Body of pancreas (tissue), 4 donors: ENCODE results near the gene DBF4. TPM values are rescaled to one million over a fixed set of nuclear protein-coding genes. Genes with fewer than 3 reads are reported as not detected.
A peak's percentile ranks its signal among the peaks of the same experiment; 100 is the strongest.
"Not testable (repeated sequence)": the region's sequence is repeated elsewhere in the genome, so short reads cannot be mapped to it uniquely, and the experiment has no call there.

Experiments
- ATAC-seq: fragments of 150-250 bp; one replicate; pipeline ENCODE4 v1.9.1; 2016
- DNase-seq, 4 donors: peaks; one replicate each; pipeline ENCODE4 v3.0.0-alpha.2; 2019
- H3K27ac ChIP-seq, 4 donors: fragments of 200-600 bp; sonication (generic); 1 replicate in 3 of 4; 2 replicates in 1 of 4; pipeline versions ENCODE4 v1.5.1 to v1.6.1; 2016 to 2019; ENCODE audit warnings: mild to moderate bottlenecking in 1 of 4, mixed read lengths in 1 of 4, moderate library complexity in 1 of 4
- H3K27me3 ChIP-seq, 2 donors: fragments of 200-600 bp; sonication (generic); one replicate each; pipeline ENCODE4 v1.6.0; 2016; ENCODE audit warnings: mild to moderate bottlenecking in 1 of 2
- H3K36me3 ChIP-seq, 2 donors: fragments of 200-600 bp; sonication (generic); replicated peaks in 1 of 2; 2 replicates each; pipeline ENCODE4 v1.5.1; 2016; ENCODE audit warnings: low read depth in 2 of 2; ENCODE audit not compliant: insufficient read depth in 1 of 2
- H3K4me1 ChIP-seq: fragments of 200-600 bp; sonication (generic); one replicate; pipeline ENCODE4 v1.6.0; 2016
- H3K4me3 ChIP-seq, 2 donors: fragments of 200-600 bp; sonication (generic); 1 replicate in 1 of 2; 2 replicates in 1 of 2; pipeline ENCODE4 v1.5.1; 2016 to 2019
- H3K9me3 ChIP-seq, 3 donors: fragments of 200-600 bp; sonication (generic); 1 replicate in 2 of 3; 2 replicates in 1 of 3; pipeline ENCODE4 v1.5.1; 2016
- POLR2A ChIP-seq, 3 donors: fragments of 450-650 bp; IDR thresholded peaks; one replicate each; pipeline ENCODE4 v1.6.1; 2016; ENCODE audit warnings: antibody characterized with exemption in 3 of 3, mild to moderate bottlenecking in 2 of 3
- WGBS, 2 donors: methylation state at CpG; one replicate each; pipeline ENCODE4 v1.1.5; 2017; 5-methylcytosine and 5-hydroxymethylcytosine counted together
- intact Hi-C: fragments of 100-400 bp; cut with DNase I; formaldehyde crosslinking; loops from one replicate; pipeline ENCODE4 v1.15.1; 2023
- total RNA-seq, 2 donors: library from RNA; depleted of rRNA; stranded (reverse); fragments of >200 nt; gene quantifications; one replicate each; pipeline ENCODE4 v1.1.0, GENCODE V29; 2016
- TF ChIP-seq, protein P1 (sequence below), 7 experiments: fragments of 450-650 bp in 4 of 7; fragments of 200-600 bp in 3 of 7; sonication (generic) in 3 of 7; IDR thresholded peaks; one replicate each; pipeline ENCODE4 v1.5.1; 2016 to 2019; ENCODE audit warnings: antibody characterized with exemption in 7 of 7

Gene DBF4
- total RNA-seq, 2 donors from 2014 or later, result 4.3 to 8.6 TPM

DNA sequence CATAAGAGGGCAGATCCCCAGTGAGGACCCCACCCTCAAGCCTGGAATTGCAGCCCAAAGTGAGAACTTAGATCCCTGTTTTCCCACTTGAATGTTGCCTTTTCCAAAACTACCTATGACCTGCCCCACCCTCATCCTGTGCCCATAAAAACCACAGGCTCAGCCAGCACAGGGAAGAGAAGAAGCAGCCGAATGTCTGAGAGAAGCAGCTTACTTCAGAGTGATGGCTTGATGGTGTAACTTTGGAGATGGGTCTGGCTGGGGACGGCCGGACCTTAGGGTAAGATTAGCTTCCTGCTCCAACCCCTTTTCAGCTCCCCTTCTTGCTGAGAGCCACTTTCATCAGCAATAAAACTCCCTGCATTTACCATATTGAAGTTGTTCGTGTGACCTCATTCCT is 5.8 kb upstream of the DBF4 start:
- WGBS, 2 donors, result 93 to 100% methylated on average over 4 of the region's 4 CpGs

DNA sequence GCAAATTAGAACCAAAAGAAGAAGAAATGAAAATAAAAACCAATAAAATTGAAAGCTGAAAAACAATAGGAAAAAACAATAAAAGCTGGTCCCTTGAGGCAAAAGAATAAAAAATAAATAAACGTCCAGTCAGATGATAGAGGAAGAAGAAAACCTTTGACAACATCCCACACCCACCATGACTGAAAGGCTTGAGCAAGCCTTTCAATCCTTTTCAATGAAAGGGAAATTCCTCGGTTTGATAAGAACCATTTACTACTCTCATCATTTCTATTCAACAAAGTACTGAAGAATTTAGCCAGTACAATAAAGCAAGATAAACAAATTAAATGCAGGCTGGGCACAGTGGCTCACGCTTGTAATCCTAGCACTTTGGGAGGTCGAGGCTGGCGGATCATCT is 3.9 kb upstream of the DBF4 start:
- no peak for ATAC-seq
- Histone ChIP-seq H3K4me1 (peaks cover 21% of the 10 kb centered on the region), H3K27ac (no peak overlapping the region), H3K27me3 (no peaks in the 10 kb centered on the region), H3K9me3 (no peaks in the 10 kb centered on the region), H3K4me3 (no peak overlapping the region), H3K36me3 (no peaks in the 10 kb centered on the region)
- intact Hi-C loops, result no loop called here
- no peak for DNase-seq
- TF ChIP-seq POLR2A (IDR thresholded peaks at IDR 0.05), result no peak
- TF ChIP-seq, protein P1, sequence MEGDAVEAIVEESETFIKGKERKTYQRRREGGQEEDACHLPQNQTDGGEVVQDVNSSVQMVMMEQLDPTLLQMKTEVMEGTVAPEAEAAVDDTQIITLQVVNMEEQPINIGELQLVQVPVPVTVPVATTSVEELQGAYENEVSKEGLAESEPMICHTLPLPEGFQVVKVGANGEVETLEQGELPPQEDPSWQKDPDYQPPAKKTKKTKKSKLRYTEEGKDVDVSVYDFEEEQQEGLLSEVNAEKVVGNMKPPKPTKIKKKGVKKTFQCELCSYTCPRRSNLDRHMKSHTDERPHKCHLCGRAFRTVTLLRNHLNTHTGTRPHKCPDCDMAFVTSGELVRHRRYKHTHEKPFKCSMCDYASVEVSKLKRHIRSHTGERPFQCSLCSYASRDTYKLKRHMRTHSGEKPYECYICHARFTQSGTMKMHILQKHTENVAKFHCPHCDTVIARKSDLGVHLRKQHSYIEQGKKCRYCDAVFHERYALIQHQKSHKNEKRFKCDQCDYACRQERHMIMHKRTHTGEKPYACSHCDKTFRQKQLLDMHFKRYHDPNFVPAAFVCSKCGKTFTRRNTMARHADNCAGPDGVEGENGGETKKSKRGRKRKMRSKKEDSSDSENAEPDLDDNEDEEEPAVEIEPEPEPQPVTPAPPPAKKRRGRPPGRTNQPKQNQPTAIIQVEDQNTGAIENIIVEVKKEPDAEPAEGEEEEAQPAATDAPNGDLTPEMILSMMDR (IDR thresholded peaks at IDR 0.05), result no peak
- WGBS, 2 donors, result 89 to 92% methylated on average over 5 of the region's 5 CpGs

More for the DNA sequence above, 5.8 kb upstream of the DBF4 start:
- ATAC-seq (no peak), DNase-seq (no peak)
- peaks cover 0 to 9% (median 0%) of the 10 kb centered on the region in 3 donors for H3K9me3 ChIP-seq
- no peak overlapping the region for H3K27ac ChIP-seq
- no peak for TF ChIP-seq POLR2A (IDR thresholded peaks at IDR 0.05)
- TF ChIP-seq, protein P1 (IDR thresholded peaks at IDR 0.05), result no peak
- intact Hi-C loops, result no loop called here
- H3K27me3 ChIP-seq, result no peaks in the 10 kb centered on the region
- no peaks in the 10 kb centered on the region for H3K36me3 ChIP-seq
- H3K4me3 ChIP-seq, result no peak overlapping the region
- H3K4me1 ChIP-seq, result peaks cover 21% of the 10 kb centered on the region

DNA sequence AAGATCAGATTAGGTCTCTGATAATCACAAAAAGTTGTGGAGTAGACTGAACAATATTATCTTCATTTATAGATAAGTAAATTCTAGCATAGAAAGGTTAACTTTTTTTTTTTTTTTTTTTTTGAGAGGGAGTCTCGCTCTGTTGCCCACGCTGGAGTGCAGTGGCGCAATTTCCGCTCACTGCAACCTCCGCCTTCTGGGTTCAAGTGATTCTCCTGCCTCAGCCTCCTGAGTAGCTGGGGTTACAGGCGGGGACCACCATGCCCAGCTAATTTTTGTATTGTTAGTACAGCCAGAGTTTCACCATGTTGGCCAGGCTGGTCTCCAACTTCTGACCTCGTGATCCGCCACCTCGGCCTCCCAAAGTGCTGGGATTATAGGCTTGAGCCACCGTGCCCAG is 3.0 kb upstream of the DBF4 start:
- H3K36me3 ChIP-seq, H3K4me3 ChIP-seq, intact Hi-C loops, H3K27me3 ChIP-seq, DNase-seq, H3K9me3 ChIP-seq, ATAC-seq: not testable (repeated sequence)
- H3K4me1 ChIP-seq, result peaks cover 26% of the 10 kb centered on the region
- 90 to 96% methylated on average over 10 of the region's 10 CpGs for WGBS, 2 donors
- H3K27ac ChIP-seq, result peak overlapping the region in 1 of 4 donors; percentile 98

DNA sequence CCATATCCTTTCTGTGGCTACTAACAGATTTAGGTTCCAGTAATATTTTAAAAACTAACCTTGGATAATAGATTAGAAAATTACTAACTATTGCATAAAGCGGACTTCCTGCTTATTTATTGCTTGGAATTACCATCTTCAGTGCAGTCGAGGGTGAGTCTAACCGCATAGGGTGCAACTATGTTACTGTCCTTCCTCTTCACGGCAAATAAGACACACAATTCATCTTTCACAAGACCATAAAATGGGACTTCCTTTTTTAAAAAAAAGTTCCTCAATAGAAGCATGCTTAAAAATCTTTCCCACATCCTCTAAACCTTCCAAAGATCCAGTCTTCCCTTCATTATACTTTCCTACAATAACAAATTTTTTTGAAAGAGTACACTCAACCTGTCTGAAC is 2.2 kb upstream of the DBF4 start:
- Histone ChIP-seq H3K9me3 (no peaks in the 10 kb centered on the region), H3K4me1 (peaks cover 27% of the 10 kb centered on the region), H3K27me3 (no peaks in the 10 kb centered on the region), H3K4me3 (no peak overlapping the region), H3K27ac (peak overlapping the region in 1 of 4 donors; percentile 98), H3K36me3 (no peaks in the 10 kb centered on the region)
- WGBS, 2 donors, result 51 to 66% methylated on average over 4 of the region's 4 CpGs
- TF ChIP-seq POLR2A (IDR thresholded peaks at IDR 0.05), result no peak
- TF ChIP-seq, protein P1 (IDR thresholded peaks at IDR 0.05), result no peak
- intact Hi-C loops, result no loop called here
- no peak for ATAC-seq
- peak in 1 of 4 donors; percentile 25 for DNase-seq

DNA sequence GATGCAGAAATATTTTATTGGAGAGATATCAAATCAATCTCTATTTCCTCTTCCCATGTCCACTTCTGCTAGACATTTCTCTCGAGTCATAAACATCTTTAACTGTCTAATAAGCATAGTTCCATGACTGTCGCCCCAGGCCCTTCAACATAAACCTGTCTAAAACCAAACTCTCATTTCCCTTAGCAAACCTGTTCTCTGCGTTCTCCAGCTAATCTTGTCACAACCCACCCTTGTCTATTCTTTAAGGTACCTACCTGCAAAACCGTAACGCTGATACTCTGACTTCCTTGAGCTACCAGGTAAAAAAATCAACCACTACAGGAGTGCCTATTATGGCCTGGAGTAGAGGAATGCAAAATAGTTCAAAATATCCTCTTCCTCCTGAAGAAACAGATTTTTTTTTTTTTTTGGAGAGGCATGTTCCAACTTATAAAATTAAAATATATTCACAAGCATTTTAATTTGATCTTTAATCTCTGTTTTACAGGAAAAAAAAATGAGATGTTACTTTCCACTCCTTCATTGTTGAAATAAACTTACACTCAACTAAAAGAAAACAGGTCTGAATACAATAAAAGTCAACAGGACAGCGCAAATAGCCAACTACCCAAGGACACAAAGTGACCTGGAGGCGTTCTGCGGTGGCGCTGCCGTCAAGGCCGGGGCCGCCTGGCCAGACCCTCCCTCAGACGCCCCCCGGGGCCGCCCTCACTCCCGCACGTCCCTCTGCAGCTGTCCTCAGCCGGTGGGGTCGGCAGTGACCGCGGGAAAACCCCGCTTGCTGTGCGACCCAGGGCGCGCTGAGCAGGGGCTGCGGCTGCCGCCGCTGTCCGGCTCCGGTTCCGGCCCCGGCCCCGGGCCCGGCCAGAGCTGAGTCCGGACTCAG is 898 bp upstream of the DBF4 start:
- no peaks in the 10 kb centered on the region for H3K9me3 ChIP-seq
- no peaks in the 10 kb centered on the region for H3K36me3 ChIP-seq
- peak in 2 of 4 donors; percentile 30 to 43 for DNase-seq
- WGBS, 2 donors, result 1 to 2% methylated on average over 21 to 35 of the region's 35 CpGs
- H3K4me3 ChIP-seq, result peak overlapping the region; percentile 63 to 84
- no peak for TF ChIP-seq POLR2A (IDR thresholded peaks at IDR 0.05)
- TF ChIP-seq, protein P1 (IDR thresholded peaks at IDR 0.05), result no peak
- H3K27me3 ChIP-seq, result no peaks in the 10 kb centered on the region
- peaks cover 27% of the 10 kb centered on the region for H3K4me1 ChIP-seq
- intact Hi-C loops, result no loop called here
- peak overlapping the region; percentile 95 to 98 (median 96) for H3K27ac ChIP-seq
- peak; percentile 4 for ATAC-seq
